NCI-H774 (cell line): ENCODE results near the gene MST1R.

Source experiments
- DNase-seq: peaks from one replicate; lab custom pipeline; 2025; lab: John Stamatoyannopoulos, UW

Gene MST1R

DNA sequence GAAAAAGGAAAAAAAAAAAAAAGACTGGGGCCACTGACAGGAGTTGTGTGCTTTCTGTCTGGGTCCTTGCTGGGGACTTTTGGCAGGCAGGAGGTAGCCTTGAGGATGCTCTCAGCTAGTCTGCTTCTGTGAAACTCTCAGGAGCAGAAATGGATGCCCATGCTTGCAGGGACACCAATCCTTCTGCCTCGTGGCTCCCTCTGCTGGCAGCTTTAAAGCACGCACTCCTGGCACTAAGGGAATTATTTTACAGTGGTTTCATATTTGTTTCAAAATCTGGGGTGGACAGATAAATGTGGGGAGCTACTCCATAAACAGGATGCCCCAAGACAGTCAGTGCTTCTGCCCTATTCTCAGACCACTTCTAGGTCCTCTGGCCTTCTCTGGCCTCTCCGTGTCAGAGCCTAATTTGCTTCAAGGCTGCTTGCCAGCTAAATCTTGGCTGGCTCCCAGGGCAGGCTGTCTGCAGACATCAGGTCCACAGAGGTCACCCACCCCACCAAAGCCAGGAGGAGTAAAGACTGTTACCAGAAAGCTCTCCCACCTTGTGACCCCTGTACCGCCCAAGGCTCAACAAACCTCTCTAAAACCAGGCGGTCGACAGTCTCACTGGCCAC is 64.4 kb downstream of the MST1R start:
- peak; percentile 20 for DNase-seq
